ENCODE results near the gene ABHD10.

Gene ABHD10

DNA sequence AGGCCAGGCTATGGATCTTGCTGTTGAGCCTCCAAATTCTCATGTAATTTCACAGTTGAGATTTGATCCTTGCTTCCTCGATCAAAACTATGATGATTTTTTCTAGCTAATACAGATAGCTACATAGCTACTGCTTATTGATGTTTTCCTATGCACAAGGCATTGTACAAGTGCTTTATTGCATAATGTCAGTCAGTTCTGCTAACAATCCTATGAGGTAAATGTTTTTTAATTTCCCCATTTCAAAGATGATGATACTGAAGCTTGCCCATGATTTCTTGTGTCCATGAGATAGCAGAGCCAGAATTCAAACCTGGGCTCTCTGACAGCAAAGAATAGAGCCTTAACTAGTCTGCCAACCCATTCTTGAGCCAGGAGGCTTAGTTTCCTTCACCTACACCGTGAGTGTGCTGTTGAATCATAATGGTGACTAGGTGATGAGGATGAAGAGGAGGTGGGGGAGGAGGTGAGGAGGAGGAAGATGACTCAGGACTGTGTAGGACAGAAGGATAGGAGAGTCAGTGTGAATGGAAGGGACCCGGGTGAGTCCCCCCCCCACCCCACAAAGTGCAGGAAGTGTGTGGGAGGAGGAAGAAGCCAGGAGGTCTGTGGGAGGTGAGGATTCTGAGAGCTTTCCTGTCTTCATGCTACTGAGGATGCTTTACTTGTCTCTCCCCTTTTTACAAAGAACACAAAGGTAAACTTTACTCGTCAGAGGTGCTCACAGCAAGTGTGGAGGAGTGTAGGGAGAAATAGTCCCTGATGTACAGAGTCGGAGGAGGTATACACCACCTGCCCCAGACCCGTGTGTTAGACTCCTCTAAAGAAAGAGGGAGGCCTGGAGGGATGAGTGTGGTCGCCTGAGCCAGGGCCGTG, 23.5 kb downstream of the ABHD10 start:
- no peak for FAIRE-seq

DNA sequence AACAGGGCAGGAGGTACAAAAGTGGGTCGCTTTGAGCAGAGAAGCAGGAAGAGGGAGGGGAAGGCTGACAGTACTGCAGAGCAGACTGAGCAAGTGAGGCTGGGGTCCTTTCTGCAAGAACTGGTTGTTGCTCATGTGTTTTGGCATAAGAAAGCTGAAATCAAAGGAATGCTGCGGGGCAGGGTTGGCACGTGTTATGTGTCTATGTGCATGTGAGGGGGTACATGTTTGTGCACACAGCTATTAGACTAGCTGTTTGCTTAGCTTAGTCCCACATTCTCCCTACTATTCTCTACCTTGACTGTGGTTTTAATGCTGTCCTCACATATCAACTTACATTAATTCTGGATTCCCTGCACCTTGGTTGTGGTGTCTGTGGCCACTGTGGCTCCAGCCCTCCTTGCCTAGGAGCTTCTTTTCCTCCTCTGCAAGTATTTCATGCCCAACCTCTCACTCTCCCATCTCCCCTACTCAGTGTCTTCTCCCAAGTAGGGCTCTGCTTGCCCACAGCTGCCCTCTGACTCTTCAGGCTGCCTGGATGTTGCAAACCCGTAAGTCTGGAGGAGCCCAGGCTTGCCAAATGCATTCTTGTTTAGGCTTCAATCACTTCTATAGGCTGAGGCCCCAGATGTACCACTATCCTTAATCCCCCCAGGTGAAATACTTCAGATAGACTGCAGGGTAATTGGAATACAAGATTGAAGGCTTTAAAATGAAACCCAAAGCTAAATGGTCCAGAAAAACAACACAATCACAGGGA, 24.7 kb downstream of the ABHD10 start:
- FAIRE-seq: no peak

DNA sequence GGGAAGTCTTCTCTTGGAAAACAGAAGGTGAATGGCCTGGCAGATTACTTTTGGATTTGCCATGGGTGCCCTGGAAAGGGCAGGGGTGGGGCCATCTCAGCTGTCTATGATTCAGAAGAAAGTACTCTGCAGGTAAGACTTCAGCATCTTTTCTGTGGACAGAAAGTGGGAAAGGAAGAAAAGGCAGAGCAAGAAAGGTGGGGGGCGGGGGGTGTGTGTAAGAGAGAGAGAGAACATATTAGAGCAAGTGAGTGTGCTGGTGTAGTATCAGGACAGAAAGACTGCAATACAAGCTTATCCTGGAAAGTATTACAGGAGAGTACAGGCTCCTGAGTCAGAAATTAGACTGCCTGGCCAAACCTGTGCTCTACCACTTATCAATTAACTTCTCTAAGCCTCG, 25.4 kb downstream of the ABHD10 start:
- no peak for FAIRE-seq

DNA sequence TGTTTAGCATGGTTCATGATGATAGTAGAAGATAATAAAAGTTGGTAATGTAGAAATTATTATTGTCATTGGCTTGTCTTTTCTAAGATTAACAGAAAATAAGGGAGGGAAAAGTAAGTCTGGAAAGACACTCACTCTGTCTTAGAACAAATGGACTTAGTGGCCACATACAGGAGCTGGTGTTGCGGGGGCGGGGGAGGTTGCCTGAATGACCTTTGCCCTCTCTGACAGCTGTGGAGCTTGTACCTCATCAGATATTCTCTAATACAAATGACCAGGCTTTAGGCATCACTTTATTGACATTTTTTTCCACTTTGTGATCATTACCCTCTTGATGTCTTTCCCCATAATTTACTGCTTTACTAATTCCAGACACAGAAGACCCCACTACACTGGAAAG, 25.8 kb downstream of the ABHD10 start:
- no peak for FAIRE-seq

DNA sequence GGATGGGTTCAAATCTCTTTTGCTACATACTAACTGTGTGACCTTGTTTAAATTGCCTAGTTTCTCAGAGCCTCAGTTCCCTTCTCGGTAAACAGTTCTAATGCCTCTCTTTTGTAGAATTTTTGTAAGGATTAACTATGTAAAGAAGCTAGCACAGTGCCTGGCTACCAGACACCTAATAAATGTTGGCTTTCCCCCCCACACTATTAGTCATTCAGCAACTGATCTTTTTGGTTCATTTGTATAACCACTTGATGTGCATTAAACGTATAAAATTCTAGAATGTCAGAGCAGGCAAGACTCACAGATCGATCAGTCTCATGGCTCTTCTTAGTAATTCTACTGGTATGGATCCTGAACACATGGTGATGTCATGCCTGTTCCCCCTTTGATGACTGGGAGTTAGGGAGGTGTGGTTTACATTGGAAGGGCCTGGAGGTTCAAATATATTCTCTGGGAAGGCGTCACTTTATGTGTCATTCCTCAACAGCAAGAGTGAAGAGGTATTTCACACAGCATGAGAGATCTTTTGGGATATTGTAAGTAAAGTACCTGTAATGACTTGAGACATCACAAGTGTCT, 26.4 kb downstream of the ABHD10 start:
- no peak for FAIRE-seq

DNA sequence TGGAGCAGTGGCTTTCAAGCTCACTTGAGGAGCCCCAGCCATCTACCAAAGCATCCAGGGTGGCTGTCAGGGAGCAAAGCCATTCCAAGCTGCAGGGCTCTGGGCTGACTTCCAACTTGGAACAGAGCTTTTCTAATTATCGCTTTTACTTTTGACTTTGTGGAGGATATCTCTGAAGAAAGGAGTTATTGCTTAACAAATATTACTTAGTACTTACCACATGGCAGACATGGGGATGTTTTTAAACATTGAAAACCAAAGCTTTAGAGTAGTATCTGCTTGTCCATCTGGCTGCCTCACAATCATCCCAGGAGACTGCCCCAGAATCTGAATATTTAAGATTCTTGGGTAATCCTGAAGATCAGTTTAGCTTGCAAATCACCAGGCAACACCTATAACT, 28.8 kb downstream of the ABHD10 start:
- FAIRE-seq: no peak

DNA sequence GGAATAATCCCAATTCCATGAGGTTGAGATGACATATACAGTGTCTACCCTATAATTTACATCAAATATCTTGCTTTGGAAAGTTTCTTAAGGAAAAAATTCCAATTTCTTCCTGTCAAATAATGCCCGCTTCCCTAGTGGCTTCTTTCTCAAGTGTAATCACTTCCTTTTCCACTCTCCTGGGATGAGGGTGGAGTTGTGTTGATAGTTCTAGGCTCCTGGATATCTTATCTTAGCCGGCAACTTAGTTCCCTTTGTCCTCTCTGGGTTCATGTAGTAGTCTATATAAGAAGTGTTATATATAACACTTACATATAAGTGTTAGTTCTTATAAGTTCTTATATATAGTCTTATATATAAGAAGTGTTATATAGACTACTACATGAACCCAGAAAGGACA, 30.8 kb downstream of the ABHD10 start:
- FAIRE-seq: no peak

DNA sequence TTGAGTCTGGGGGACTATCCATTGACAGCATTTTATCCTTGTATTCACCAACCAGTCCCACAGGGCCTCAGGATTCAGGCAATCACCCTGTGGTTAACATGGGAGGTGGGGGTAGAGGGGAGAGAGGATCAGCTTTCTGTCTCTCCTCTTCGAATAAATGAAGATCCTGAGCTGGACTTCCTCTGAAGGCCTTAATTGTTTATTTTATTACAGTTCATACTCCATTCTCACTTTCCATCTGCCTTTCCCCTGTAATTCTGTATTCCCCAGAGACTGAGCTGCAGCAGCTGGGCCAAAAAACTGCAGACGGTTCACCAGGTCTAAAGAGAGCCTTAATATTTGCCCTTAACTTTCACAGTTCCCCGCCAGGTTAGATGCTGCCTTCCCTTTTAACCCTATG, 31.8 kb downstream of the ABHD10 start:
- no peak for FAIRE-seq

DNA sequence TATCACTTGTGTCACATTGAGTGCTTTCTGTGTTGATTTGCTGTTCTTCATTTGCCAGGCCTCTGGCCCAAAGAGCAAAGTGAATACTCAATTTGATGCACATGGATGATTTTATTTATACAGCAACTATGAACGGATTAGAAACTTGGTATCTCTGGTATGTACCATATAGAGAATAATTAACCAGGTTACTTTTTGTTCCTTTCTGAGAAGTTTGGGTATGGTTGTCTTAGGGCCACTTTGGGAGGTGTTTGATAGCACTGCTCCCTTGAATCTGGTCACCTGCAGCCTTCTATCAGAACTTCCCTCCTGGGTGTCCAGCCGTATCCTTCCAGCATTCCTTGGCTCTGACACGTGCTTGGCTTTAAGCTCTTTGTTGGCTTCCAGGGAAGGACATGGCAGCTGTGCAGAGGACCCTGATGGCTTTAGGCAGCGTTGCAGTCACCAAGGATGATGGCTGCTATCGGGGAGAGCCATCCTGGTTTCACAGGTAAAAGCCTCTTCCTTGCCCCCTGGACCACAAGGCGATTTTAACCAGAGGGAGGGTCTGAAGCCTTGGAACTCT, 32.6 kb downstream of the ABHD10 start:
- no peak for FAIRE-seq

DNA sequence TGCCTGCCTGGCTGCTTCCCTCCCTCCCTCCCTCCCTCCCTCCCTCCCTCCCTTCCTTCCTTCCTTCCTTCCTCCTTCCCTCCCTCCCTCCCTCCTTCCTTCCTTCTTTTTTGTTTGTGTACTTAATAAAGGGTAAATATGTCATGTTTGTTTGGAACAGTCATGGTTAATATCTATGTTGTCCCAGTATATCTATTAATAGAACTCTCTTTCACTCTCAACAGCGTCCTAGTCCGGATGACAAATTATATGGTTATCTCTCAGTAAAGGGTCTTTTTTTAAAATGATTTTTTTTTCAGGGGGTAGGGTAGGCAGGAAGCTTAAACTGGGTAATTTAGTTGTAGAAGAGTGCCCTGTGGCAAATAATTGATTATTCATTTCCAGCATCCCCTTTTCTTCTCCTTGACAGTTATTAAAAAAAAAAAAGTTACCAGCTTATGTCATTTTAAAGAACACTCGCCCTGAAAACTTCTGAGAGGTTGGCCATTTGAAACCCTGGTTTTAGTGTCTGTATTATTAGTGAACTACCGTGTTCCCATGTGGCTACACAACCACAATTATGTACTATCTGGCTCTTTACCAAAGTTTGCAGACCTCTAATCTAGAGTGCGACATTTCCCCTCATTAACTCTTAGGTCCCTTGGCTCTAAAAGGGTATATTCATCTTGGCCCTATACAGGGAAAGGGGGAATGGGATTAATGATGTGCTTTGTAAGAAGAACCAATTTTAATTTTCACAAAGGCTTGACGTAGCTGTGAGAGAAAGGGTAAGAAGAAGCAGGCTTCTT, 33.6 kb downstream of the ABHD10 start:
- FAIRE-seq: peak; percentile 24

DNA sequence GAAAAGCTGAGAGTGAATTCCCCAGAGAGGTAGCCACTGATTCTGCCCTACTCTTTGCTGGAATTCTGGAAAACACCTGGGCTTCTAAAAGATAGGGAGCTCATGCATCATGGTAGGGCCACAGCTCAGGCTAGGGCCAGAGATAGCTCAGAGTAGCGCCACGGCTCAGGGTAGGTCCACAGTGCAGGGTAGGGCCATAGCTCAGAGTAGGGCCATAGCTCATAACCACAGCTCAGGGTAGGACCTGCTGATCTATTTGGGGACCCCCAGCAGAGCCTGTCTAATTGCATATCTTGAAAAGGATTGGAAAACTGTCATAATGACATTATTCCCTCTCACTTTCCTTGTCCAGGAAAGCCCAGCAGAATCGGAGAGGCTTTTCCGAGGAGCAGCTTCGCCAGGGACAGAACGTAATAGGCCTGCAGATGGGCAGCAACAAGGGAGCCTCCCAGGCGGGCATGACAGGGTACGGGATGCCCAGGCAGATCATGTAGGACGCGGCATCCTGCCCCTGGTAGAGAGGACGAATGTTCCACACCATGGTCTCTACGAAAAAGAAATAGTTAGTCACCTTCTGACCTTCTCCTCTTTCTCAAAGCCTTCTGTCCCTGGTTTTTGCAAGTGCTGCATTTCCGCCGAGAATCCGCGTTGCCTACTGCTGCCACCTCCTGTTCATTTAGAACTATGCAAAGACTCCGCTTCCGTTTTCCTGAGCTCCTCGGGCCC, 34.4 kb downstream of the ABHD10 start:
- peak; percentile 93 for FAIRE-seq

DNA sequence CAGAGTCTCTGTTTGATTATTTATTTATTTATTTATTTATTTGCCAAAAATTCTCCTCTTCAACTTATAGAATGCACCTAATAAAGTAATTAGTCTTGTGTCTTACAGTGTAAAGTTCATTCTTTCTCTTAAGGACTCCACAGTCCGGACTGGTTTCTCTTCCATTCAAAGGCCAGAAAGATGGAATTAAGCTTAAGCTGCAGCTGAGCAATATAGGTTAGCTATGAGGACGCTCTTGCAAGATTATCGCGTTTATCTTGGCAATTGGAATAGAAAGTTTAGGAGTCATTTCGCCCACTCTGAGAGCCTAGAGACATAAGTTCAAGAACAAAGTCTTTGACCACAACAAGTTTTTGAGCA, 34.9 kb downstream of the ABHD10 start:
- no peak for FAIRE-seq

DNA sequence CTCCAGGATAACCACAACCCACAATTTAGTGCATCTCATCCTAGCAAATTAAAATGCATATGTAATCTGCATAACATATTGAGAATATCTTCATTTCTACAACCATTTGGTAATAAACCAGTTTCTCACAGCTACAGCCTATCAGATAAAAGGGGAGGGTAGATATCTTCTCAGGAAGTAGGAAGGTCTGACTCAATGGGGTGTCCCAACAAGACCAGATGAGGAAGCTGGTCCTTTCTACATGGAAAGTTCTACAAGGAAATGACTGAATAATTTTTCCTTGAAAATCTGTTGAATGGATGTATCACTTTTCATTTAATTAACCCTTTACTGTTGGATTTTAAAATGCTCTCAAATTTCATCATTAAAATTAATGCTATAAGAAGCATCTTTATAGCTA, 38.3 kb downstream of the ABHD10 start:
- peak; percentile 43 for FAIRE-seq

DNA sequence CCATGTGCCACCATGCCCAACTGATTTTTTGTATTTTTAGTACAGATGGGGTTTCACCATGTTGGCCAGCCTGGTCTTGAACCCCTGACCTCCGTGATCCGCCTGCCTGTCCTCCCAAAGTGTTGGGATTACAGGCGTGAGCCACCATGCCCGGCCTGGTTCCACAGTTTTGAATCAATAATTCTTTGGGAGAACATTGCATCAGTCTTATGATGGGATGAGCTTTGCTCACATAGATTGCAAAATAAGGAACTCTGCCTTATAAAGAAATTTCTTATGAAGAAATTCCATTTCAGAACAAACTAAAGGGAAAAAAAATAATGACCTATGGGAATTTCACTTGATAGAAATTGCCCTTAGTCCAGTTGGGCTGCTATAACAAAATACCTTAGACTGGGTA, 39.9 kb downstream of the ABHD10 start:
- no peak for FAIRE-seq

DNA sequence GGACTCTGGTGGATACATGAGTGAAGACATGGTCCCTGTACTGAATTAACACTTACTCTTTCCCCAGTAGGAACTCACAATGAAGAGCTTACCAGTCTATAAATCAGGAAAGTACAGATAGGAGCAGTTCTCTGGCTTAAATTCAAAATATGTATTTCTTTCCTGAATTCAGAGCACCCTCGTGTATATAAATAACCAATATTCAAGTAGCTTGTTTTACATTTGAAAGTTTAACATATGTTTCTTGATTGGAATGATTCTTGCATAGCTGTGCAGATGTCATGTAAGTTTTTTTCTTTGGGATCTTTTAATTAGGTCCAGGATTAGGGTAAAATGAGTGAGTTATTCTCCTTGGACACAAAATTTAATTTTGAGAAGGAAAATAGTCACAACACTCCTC, 40.9 kb downstream of the ABHD10 start:
- FAIRE-seq: no peak

DNA sequence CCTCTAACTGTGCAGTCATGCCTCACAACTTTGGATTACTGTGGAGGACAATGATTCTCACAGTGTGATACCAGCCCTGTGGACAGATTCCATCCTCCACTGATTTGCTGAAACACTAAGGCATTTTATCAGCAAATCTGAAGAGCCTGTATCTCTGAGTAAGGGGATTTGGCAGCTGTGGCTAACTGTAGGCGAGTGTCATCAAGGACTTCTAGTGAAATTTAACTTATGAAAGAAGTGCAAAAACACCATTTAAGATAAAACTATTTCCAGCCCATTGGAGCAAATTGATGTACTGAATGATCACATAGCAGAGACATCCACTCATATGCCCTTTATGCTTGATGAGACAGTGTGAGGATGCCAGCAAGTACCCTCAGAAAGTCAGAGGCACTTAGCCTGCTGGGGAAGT, 41.9 kb downstream of the ABHD10 start:
- no peak for FAIRE-seq

DNA sequence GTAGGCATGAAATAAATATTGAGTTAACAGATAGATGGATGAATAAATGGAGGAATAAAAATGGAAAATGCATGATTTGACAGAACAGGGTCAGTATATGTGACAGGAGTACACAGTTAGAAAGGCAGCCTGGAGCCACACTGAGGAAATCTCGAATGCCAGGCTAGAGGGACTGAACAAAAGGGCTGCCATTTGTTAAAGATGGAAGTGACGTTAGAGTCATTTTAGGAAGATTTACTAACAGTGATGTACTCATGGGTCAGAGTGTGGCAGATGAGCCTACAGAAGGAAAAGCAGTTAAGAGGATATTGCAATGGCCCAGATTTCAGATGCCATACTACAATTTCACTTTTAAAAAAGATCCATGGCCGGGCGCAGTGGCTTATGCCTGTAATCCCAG, 48.3 kb downstream of the ABHD10 start:
- no peak for FAIRE-seq

DNA sequence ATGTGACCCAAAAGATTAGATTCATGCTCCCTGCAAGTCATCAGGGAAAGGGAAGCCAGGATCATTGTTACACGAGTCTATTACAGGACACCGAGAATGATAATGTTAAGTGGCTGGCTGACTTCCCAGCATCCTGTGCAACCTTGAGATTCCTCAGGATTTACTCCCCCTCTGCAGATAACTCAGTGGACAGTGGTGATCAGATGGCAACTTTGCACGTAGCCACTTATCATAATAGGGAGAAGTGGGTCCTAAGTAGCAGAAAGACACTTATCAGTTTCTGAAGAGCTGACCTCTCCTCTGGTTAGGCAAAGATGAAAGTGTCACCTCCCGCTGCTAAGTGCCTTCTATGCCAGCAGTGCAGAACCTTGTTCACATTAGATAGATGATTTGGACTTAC, 49.0 kb downstream of the ABHD10 start:
- FAIRE-seq: no peak

DNA sequence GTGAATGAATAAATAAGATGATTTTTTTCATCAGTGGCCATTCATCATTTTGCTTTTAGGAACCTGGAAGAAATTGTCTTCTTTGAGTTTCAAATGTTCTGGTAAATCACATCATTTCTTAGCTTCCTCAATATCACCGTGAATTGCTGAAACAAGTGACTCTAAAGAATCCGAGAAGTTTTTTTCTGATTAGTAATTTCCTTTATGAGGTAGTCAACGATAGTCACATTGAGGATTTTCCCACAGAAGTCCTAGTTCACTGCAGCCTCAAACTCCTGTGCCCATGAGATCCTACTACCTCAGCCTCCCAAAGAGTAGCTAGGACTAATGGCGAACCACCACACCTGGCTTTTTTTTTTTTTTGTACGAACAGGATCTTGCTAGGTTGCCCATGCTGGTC, 52.1 kb downstream of the ABHD10 start:
- no peak for FAIRE-seq

DNA sequence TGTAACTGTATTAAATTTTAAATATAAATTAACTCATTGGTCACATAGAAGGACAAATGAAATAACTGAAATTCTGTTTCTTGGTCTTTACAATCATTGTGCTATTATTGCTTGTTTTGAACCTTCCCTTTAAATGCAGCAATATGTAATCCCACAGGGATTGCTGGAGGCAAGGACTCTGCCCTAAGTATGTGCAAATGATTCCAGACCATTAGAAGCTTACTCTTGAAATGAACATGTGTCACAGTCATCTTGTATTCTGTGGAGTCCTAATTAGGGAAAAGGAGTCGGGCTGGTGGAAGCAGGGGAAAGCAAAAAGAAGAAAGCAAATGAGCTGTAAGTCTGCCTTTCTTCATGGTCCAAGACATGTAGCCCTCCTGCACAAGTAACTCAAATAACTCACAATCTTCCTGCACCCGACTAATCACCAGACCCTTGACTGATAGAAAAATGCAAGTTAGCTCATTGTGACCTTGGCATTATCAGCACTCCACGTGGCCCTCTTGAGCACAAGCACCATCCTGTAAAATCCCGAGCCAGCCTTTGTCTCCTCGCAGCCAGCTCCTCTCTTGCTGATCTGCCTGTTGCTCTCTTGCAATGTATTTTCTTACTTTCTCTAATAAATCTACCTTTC, 53.4 kb downstream of the ABHD10 start:
- FAIRE-seq: peak; percentile 56

DNA sequence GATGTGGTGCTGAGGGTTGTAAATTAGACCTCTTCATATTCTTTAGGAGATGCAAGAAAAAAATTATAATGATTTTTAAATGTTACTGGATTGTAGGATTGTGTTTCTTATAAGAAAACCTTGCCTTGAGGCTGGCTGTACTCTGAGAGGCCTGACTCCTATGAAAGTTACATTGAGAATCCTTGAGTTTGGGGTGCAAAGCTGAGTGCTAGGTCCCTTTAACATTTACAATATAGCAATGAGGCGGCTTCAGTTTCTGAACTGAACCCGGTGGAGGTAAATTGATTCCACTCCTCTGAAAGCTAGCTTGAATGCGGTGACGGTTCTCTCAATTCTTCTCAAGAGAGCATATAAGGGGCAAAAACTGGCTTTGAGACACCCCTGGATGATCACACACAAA, 55.6 kb downstream of the ABHD10 start, which contains the start of gene TMPRSS7:
TSS of gene TMPRSS7 (plus strand) at position 301 of the 400 bp plus-strand sequence. CDS start 110 bp downstream, outside the sequence.
- FAIRE-seq: no peak

DNA sequence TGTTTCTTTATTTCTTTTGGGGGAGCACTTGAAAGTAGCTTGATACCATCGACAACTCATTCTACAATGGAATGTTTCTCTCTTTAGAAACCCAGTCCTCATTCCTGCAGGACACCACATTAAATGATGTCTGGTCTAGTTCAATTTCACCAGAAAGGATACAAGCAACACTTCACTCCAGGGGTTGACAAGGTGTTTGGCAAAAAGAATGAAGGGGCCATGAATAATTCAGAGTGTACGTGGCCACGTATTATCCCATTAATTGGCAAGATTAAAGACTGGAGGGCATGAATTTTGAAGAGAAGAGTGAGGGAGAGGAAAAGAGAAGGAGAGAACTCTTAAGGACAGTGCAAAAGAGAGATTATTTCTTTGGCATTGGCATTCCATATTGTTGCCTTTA, 56.4 kb downstream of the ABHD10 start:
- no peak for FAIRE-seq

Measured in islet of Langerhans (tissue), 1 donor.